Transverse colon (tissue), 3 donors: ENCODE measurements around the gene GMDS.

Source experiments
- POLR2A ChIP-seq: fragments of 450-650 bp; IDR thresholded peaks from one replicate; pipeline ENCODE4 v1.6.1; 2016; ENCODE audit warnings: antibody characterized with exemption, mild to moderate bottlenecking, moderate library complexity
- TF ChIP-seq, protein P1 (sequence below), 5 experiments: fragments of 200-600 bp in 3 of 5; fragments of 450-650 bp in 2 of 5; sonication (generic) in 3 of 5; IDR thresholded peaks; 1 replicate in 2 of 5; 2 replicates in 3 of 5; pipeline ENCODE4 v1.5.1; 2016 to 2017; ENCODE audit warnings: antibody characterized with exemption in 5 of 5, inconsistent platforms in 3 of 5, mild to moderate bottlenecking in 2 of 5, moderate library complexity in 1 of 5

DNA sequence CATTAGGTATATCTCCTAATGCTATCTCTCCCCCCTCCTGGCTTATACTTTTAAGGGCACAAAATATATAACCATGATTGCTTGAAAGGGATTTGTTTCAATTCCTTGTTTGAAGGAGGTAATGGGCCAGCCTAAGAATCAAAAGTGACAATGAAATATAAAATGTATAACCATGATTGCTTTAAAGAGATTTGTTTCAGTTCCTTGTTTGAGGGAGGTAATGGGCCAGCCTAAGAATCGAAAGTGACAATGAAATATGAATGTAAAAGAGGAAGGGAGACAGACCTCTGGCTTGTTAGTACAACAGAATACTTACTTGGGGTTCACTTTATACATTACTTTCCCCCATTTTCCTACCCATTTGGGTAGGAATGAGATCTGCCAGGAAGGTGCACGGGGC lies 580.2 kb downstream of the GMDS start:
- TF ChIP-seq, protein P1, sequence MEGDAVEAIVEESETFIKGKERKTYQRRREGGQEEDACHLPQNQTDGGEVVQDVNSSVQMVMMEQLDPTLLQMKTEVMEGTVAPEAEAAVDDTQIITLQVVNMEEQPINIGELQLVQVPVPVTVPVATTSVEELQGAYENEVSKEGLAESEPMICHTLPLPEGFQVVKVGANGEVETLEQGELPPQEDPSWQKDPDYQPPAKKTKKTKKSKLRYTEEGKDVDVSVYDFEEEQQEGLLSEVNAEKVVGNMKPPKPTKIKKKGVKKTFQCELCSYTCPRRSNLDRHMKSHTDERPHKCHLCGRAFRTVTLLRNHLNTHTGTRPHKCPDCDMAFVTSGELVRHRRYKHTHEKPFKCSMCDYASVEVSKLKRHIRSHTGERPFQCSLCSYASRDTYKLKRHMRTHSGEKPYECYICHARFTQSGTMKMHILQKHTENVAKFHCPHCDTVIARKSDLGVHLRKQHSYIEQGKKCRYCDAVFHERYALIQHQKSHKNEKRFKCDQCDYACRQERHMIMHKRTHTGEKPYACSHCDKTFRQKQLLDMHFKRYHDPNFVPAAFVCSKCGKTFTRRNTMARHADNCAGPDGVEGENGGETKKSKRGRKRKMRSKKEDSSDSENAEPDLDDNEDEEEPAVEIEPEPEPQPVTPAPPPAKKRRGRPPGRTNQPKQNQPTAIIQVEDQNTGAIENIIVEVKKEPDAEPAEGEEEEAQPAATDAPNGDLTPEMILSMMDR (IDR thresholded peaks at IDR 0.05), result no peak
- no peak for TF ChIP-seq POLR2A
